Skeletal muscle tissue (tissue), 4 donors: Measurements from ENCODE around the gene EIF4B. TPM values are rescaled to one million over a fixed set of nuclear protein-coding genes. Genes with fewer than 3 reads are reported as not detected.

Source experiments
- H3K27ac ChIP-seq: one replicate; pipeline ENCODE4 v1.7.0; 2013; ENCODE audit warnings: mild to moderate bottlenecking, low read depth, low read length, inconsistent platforms
- H3K27me3 ChIP-seq, 3 donors: one replicate each; pipeline ENCODE4 v1.7.0; 2013; ENCODE audit warnings: low read length in 3 of 3; ENCODE audit not compliant: control insufficient read depth in 3 of 3, insufficient read depth in 3 of 3
- H3K36me3 ChIP-seq, 3 donors: one replicate each; pipeline ENCODE4 v1.7.0; 2013; ENCODE audit warnings: low read length in 3 of 3; ENCODE audit not compliant: control insufficient read depth in 3 of 3, insufficient read depth in 3 of 3
- H3K4me1 ChIP-seq, 3 donors: one replicate each; pipeline ENCODE4 v1.7.0; 2013; ENCODE audit warnings: low read length in 3 of 3, mild to moderate bottlenecking in 3 of 3; ENCODE audit not compliant: control insufficient read depth in 3 of 3, insufficient read depth in 3 of 3
- H3K4me3 ChIP-seq, 3 donors: one replicate each; pipeline ENCODE4 v1.7.0; 2013; ENCODE audit warnings: low read length in 3 of 3
- H3K9ac ChIP-seq, 3 donors: one replicate each; pipeline ENCODE4 v1.7.0; 2013; ENCODE audit warnings: low read length in 3 of 3, mild to moderate bottlenecking in 3 of 3, moderate library complexity in 2 of 3, low read depth in 1 of 3
- H3K9me3 ChIP-seq, 3 donors: one replicate each; pipeline ENCODE4 v1.7.0; 2013; ENCODE audit warnings: low read length in 3 of 3; ENCODE audit not compliant: control insufficient read depth in 3 of 3
- total RNA-seq: library from RNA; depleted of rRNA; stranded (reverse); fragments of >200 nt; gene quantifications from one replicate; pipeline ENCODE4 v1.2.3, GENCODE V29; 2014
- donor health status: Osteomylitis.

EIF4B gene
- total RNA-seq, 1 donor from 2014 or later: 1,005 TPM

DNA sequence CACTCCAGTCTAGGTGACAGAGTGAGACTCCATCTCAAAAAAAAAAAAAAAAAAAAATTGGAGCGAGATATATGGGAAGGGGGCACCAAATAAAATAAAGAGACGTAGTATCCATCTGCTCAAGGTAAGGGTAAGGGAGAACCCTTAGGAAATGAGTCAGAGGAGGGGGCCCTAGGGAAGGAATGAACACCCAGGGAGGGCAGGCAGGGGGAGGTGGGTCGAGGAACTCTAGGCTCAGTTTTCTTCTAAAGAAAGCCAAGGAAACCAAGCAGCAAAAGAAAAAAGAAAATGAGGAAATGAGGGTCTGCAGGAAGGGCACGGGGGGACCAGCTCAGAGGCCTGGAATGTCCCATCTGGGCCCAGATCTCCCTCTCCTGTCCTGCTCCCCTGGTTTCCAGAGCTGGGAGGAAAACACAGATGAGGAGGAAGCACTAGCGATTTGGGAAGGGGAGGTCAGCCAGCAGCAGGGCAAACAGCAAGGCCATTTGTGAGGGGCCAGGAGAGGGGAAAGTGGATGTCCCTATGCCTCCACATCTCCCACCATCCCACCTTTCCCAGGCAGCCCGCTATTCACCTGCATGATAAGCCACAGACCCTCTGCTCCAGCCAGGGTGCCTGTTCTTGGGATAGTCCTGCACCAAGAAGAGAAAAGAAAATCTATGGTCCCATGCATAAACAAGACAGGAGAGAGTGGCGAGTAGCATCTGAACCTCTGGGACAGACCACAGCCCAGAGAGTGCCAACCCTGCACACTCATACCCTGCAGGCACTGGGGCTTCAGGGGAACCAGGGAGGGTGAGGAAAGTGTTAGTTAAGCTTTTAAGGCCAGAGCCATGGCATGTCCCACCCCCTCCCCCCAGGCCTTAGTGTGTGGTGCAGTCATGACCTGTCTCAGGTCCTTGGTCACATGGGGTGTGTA lies 61.1 kb downstream of the EIF4B start:
- H3K36me3 ChIP-seq: peaks cover 30 to 33% (median 31%) of the 10 kb centered on the region in 3 donors
- H3K27me3 ChIP-seq: no peaks in the 10 kb centered on the region
- no peak overlapping the region for H3K4me3 ChIP-seq
- H3K27ac ChIP-seq: peak overlapping the region; percentile 19
- H3K4me1 ChIP-seq: peaks cover 67 to 71% (median 70%) of the 10 kb centered on the region in 3 donors
- peak overlapping the region in 1 of 3 donors; percentile 8 for H3K9ac ChIP-seq
- no peaks in the 10 kb centered on the region for H3K9me3 ChIP-seq

DNA sequence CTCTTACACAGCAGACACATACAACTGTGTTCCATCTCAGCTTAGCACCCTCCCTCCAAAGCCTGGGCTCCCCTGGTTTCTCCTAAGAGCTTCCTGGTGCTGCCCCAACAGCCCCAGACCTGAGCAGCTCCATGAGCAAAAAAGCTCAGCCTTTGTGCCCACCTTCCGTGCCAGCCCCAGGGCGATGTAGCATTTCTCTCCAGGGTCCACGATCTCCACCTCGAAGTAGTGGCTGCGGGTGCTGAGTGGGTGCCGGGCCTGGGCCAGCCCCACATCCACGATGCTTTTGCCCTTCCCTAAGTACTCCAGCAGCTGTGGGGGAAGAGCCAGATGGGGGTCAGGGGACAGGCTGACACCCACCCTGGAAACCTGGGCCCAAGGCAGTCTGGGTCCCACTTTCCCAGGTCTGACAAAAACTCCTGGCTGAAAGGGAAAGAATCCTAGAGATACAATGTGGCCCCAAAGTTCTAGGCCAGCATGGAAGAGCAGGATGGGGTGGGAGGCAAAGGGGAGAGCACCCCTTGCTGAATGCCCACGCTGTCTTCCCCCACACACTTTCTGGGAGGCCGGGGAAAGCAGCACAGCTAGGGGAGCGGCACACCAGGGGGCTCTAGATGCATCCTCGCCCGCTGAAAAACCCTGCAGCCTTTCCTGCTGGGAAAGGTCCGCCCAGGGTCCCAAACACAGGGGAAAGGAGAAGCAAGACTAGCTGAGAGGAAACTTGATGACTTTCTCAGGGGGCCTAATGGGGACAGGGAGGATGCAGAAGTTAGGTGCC lies 61.9 kb downstream of the EIF4B start:
- Histone ChIP-seq H3K4me1 (peaks cover 65 to 70% (median 68%) of the 10 kb centered on the region in 3 donors), H3K4me3 (no peak overlapping the region), H3K36me3 (peaks cover 21 to 26% (median 23%) of the 10 kb centered on the region in 3 donors), H3K9me3 (no peaks in the 10 kb centered on the region), H3K9ac (no peak overlapping the region), H3K27me3 (no peaks in the 10 kb centered on the region), H3K27ac (peak overlapping the region; percentile 29)

DNA sequence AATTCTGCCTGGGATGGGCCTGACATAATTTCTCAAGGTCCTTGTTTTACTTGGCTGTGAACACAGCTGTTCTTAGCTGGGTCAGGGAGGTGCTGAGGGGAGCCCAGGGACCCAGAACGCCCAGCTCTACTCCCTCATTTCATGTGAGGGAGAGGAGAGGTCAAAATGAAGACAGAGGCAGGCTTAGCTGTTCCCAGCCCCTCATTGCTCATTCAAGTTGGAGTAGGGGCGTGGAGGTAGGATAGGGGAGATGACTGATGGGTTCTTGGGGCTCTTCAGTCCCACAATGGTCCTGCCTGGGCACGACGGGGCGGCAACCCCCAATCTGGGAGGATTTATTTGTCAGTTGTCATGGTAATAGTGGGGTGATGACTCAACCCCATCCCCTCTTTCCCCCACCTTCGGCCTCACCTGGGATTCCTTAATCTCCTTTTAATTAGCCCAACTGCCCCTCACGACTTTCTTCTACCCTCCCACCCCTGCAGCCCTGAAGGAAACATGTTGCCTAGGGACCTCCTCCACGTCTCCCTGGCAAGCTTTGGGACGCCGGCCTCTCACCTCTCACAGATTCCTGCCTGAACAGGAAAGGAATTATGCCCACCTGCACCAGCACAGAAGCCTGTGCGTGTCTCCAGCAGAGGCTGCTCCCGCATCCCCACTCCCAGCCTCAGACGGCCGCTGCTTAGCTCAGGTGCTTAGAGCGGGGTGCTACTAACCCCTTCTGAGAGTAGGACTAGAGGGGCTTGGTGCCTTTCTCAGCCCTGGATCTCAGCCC lies 62.7 kb downstream of the EIF4B start:
- Histone ChIP-seq H3K9ac (peak overlapping the region in 1 of 3 donors; percentile 45), H3K4me1 (peaks cover 65 to 67% (median 66%) of the 10 kb centered on the region in 3 donors), H3K9me3 (no peaks in the 10 kb centered on the region), H3K4me3 (no peak overlapping the region), H3K27me3 (no peaks in the 10 kb centered on the region), H3K27ac (peak overlapping the region; percentile 29), H3K36me3 (peaks cover 16 to 27% (median 19%) of the 10 kb centered on the region in 3 donors)

DNA sequence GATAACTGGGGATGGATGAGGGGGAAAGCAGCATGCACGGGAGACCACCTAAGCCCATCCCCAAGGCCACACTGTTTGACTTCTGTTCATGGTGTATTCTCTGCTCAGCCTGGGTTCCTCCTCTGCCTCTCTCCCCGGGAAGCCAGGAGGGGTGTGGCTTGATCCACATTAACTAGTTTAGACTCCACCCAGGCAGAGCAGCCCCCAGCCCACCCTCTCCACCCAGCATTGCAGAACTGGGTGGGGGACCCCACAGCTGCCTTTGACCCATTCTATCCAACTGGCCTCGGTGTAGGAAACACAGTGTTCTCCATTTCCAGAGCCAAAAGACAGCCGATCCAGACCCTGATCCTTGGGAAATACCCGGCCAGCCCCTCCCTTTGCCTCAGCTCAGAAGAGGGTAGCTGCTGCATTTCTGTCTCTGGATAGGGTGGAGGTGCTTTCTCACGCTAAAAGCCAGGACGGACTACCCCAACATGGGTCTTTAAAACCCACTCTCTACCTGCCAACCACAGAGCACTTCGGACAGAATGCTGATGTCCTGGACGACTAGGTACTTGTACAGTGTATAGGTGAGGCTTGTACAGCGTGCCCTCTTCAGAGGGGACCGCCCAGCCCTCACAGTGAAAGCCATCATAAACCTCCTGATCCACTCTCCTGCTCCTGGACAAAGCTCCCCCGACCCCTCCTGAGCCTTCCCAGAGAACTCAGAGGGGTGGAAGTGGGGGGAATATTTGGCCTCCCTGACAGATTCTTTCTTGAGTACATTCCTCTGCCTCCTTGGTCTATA lies 63.6 kb downstream of the EIF4B start:
- H3K27me3 ChIP-seq: no peaks in the 10 kb centered on the region
- H3K4me3 ChIP-seq: no peak overlapping the region
- H3K27ac ChIP-seq: no peak overlapping the region
- H3K36me3 ChIP-seq: peaks cover 21 to 27% (median 23%) of the 10 kb centered on the region in 3 donors
- H3K9ac ChIP-seq: peak overlapping the region in 1 of 3 donors; percentile 45
- H3K9me3 ChIP-seq: no peaks in the 10 kb centered on the region
- H3K4me1 ChIP-seq: peaks cover 62 to 65% (median 64%) of the 10 kb centered on the region in 3 donors

DNA sequence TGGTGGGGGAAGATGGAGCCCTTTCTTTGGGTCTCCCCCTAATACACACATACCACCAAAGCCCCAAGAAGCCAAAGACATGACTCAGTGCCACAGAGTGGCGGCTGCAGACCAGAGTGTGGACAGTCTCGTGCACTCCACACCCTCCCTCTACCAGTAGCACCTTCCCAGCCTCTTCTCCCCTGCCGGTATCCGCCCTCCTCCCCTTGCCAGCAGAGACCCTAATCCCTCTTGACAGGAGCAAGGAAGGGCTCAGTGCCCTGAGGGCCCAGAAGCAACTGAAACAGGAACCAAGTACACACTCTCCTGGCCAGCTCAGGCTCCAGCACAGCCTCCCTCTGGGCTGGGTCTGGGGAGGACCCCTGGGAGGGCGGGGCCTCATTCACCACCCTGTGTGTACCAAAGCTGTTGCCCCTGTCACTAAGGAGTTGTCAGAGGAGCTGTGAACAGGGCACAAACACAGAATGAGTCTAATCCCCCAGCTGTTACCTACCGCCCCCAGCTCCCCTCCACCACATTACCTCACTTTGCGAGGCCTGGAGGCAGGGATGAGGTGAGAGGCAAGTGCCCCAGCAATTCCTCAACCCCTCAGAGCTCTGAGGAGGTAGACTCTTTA lies 64.7 kb downstream of the EIF4B start:
- Histone ChIP-seq H3K4me1 (peaks cover 52 to 56% (median 55%) of the 10 kb centered on the region in 3 donors), H3K36me3 (peaks cover 27 to 30% (median 28%) of the 10 kb centered on the region in 3 donors)

DNA sequence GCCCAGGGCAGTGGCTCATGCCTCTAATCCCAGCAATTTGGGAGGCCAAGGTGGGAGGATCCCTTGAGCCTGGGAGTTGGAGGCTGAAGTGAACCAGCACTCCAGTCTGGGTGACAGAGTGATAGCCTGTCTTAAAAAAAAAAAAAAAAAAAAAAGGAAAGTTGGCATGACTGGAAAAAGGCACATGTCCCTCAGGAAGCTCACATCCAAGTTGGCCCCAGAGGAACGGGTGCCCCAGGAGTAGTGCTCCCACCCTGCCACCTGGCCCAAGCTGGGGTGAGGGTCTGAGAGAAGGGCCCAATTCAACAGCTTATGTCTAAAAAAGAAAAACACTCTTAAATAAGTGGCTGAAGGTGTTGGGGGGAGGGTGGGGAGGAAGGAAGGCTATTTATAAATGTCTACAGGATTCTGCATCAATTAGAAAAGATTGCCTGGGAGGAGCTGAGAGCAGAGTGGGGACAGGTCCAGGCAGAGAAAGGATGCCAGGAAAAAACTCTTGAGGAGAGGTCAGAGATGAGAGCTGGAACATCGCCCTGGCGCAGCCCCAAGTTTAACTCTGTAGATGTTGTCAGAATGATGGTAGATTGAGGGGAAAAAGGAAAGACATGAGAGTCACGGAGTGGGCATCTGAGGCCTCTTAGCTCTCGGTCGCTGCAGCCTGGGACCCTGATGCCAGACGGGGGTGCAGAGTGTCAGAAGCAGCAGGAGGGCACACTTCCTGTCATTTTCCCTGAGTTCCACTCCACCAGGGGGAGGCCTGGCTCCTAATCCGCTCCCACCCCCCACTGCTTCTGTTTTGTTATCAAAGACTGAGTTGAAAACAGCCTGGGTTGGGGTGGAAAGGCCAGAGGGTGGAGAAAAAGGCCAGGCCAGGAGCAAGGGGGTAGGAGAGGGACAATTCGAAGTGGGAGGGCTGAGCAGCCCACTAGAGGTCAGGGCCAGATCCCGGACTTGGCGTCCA lies 65.6 kb downstream of the EIF4B start:
- H3K27me3 ChIP-seq: no peaks in the 10 kb centered on the region
- peak overlapping the region in 2 of 3 donors; percentile 22 to 23 for H3K4me3 ChIP-seq
- H3K9ac ChIP-seq: peak overlapping the region; percentile 48 to 57 (median 54)
- peak overlapping the region; percentile 56 for H3K27ac ChIP-seq
- no peaks in the 10 kb centered on the region for H3K9me3 ChIP-seq
- peaks cover 44 to 49% (median 48%) of the 10 kb centered on the region in 3 donors for H3K4me1 ChIP-seq
- H3K36me3 ChIP-seq: peaks cover 30 to 37% (median 34%) of the 10 kb centered on the region in 3 donors

More for the DNA sequence above, 64.7 kb downstream of the EIF4B start:
- H3K4me3 ChIP-seq: no peak overlapping the region
- no peaks in the 10 kb centered on the region for H3K9me3 ChIP-seq
- H3K27ac ChIP-seq: peak overlapping the region; percentile 56
- peak overlapping the region in 2 of 3 donors; percentile 18 to 57 for H3K9ac ChIP-seq
- H3K27me3 ChIP-seq: no peaks in the 10 kb centered on the region

DNA sequence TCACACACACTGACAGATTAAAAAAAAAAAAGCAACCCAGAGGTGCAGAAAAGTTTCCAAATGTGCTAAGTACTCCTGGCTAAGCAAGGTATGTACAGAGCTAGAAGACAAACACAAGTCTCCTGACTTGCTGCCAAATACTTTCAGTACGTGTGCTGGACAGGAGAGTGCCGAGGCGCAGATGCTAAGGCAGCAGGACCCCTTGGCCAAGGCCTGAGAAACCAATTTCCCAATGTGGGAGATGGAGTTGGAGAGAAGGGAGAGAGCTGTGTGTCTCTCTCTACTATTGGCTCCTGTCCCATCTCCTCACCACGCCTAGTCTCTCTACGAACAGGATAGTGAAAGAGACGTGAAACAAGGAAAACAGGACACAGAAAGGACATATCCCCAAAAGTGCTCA lies 67.6 kb downstream of the EIF4B start:
- no peak overlapping the region for H3K9ac ChIP-seq
- H3K36me3 ChIP-seq: peaks cover 28 to 45% (median 30%) of the 10 kb centered on the region in 3 donors
- H3K4me3 ChIP-seq: no peak overlapping the region
- no peaks in the 10 kb centered on the region for H3K9me3 ChIP-seq
- no peaks in the 10 kb centered on the region for H3K27me3 ChIP-seq
- no peak overlapping the region for H3K27ac ChIP-seq
- peaks cover 52 to 56% (median 54%) of the 10 kb centered on the region in 3 donors for H3K4me1 ChIP-seq
